GM12878 (cell line): ENCODE results near the gene ATP6V0D1. TPM values are rescaled to one million over a fixed set of nuclear protein-coding genes. Genes with fewer than 3 reads are reported as not detected.

Experiments used
- ATAC-seq: fragments of 200-7000 bp; cut with Tn5 transposase; 3 replicates; pipeline ENCODE4 v1.9.1; 2020; ENCODE audit warnings: mild to moderate bottlenecking, moderate library complexity
- BruUV-seq: library from RNA; stranded (reverse); fragments of 400-500 nt; replicated peaks from 2 replicates; lab custom pipeline; 2021; lab: Mats Ljungman, UMichigan
- CTCF ChIA-PET: fragments of 300-600 bp; sonication (Branson Sonifier 250); formaldehyde crosslinking; extraction: SDS; loops from one replicate; lab custom pipeline; 2021; ENCODE audit warnings: inconsistent platforms; lab: Yijun Ruan, JAX
- POLR2A ChIA-PET: fragments of 350-600 bp; formaldehyde crosslinking; extraction: SDS; loops from one replicate; lab custom pipeline; 2021; ENCODE audit warnings: inconsistent platforms; lab: Charles Lee
- RAD21 ChIA-PET: fragments of 300-600 bp; sonication (Branson Sonifier 250); formaldehyde crosslinking; loops from one replicate; lab custom pipeline; 2023; ENCODE audit warnings: antibody characterized with exemption; ENCODE audit not compliant: unreplicated experiment; lab: Charles Lee
- SMC1A ChIA-PET: fragments of 300-600 bp; sonication (Branson Sonifier 250); formaldehyde crosslinking; loops from one replicate; lab custom pipeline; 2023; ENCODE audit not compliant: unreplicated experiment, uncharacterized antibody; lab: Charles Lee
- DNase-seq: peaks from one replicate; pipeline ENCODE4 v3.0.0-alpha.2; 2011; ENCODE audit warnings: low read depth, low spot score
- FAIRE-seq: peaks from 3 replicates; lab custom pipeline; 2011; peaks lifted over from hg19 to GRCh38; lab: Jason Lieb, UNC
- H2AFZ ChIP-seq: 2 replicates; pipeline ENCODE4 v1.6.0; 2011; ENCODE audit warnings: low read depth, low read length, control low read depth; ENCODE audit not compliant: control insufficient read depth
- H3K27ac ChIP-seq: 2 replicates; pipeline ENCODE4 v1.5.1; 2011; ENCODE audit warnings: control low read depth; ENCODE audit not compliant: control insufficient read depth, insufficient read depth
- H3K27me3 ChIP-seq, 2 experiments: replicated peaks in 1 of 2; 2 replicates each; pipeline versions ENCODE4 v1.6.0 to v1.6.1; 2011; ENCODE audit warnings: low read length in 1 of 2; ENCODE audit not compliant: control insufficient read depth in 2 of 2, insufficient read depth in 2 of 2
- H3K36me3 ChIP-seq, 2 experiments: 2 replicates each; pipeline ENCODE4 v1.5.1; 2011; ENCODE audit warnings: low read length in 1 of 2; ENCODE audit not compliant: control insufficient read depth in 2 of 2, insufficient read depth in 2 of 2
- H3K4me1 ChIP-seq: 2 replicates; pipeline ENCODE4 v1.6.1; 2011; ENCODE audit warnings: mild to moderate bottlenecking, low read length, moderate library complexity, mixed read lengths; ENCODE audit not compliant: control insufficient read depth, insufficient read depth
- H3K4me2 ChIP-seq: 2 replicates; pipeline ENCODE4 v1.6.0; 2011; ENCODE audit warnings: control low read depth; ENCODE audit not compliant: control insufficient read depth, insufficient read depth
- H3K4me3 ChIP-seq: fragments of 200-600 bp; sonication (generic); 2 replicates; pipeline ENCODE4 v1.5.1; 2016
- H3K79me2 ChIP-seq: 2 replicates; pipeline ENCODE4 v1.6.0; 2011; ENCODE audit warnings: low read length; ENCODE audit not compliant: control insufficient read depth, insufficient read depth
- H3K9ac ChIP-seq: 2 replicates; pipeline ENCODE4 v1.8.0; 2011; ENCODE audit warnings: low read length, control low read depth, mixed read lengths; ENCODE audit not compliant: control insufficient read depth, insufficient read depth
- H3K9me3 ChIP-seq: replicated peaks from 3 replicates; pipeline ENCODE4 v1.5.1; 2011; ENCODE audit warnings: mild to moderate bottlenecking, low read length; ENCODE audit not compliant: control insufficient read depth, insufficient read depth
- H4K20me1 ChIP-seq: 2 replicates; pipeline ENCODE4 v1.6.0; 2011; ENCODE audit not compliant: control insufficient read depth, insufficient read depth
- BRCA1 ChIP-seq: IDR thresholded peaks from 2 replicates; pipeline ENCODE4 v1.6.1; 2011; ENCODE audit warnings: low read depth, low read length, improper control_type of control experiment
- CBX3 ChIP-seq: fragments of 200-600 bp; sonication (generic); IDR thresholded peaks from 2 replicates; pipeline ENCODE4 v1.6.1; 2016; ENCODE audit warnings: low read depth, borderline replicate concordance
- FOS ChIP-seq: IDR thresholded peaks from 3 replicates; pipeline ENCODE4 v1.6.1; 2011; ENCODE audit warnings: borderline replicate concordance; ENCODE audit not compliant: insufficient read length; ENCODE audit errors: extremely low read depth
- HDAC6 ChIP-seq: fragments of 200-600 bp; sonication (generic); IDR thresholded peaks from one replicate; pipeline ENCODE4 v1.8.0; 2017; ENCODE audit warnings: antibody characterized with exemption; ENCODE audit not compliant: unreplicated experiment
- JUNB ChIP-seq: IDR thresholded peaks from 2 replicates; pipeline ENCODE4 v1.6.1; 2016; ENCODE audit warnings: antibody characterized with exemption, mild to moderate bottlenecking
- KLF5 ChIP-seq: fragments of 450-650 bp; IDR thresholded peaks from 2 replicates; pipeline ENCODE4 v1.6.1; 2014; ENCODE audit warnings: mild to moderate bottlenecking; ENCODE audit not compliant: partially characterized antibody
- NFXL1 ChIP-seq: fragments of 450-650 bp; IDR thresholded peaks from 2 replicates; pipeline ENCODE4 v1.6.1; 2017; ENCODE audit warnings: antibody characterized with exemption, mild to moderate bottlenecking, borderline replicate concordance
- NR2C2 ChIP-seq: IDR thresholded peaks from 2 replicates; pipeline ENCODE4 v1.6.1; 2011; ENCODE audit warnings: borderline replicate concordance, low read depth; ENCODE audit not compliant: control insufficient read depth, insufficient read length
- WGBS: methylation state at CpG from one replicate; pipeline ENCODE4 v1.1.6; 2016; ENCODE audit warnings: low lambda C conversion rate; ENCODE audit not compliant: insufficient replicate concordance, insufficient coverage; ENCODE audit errors: missing lambda C conversion rate; 5-methylcytosine and 5-hydroxymethylcytosine counted together
- in situ Hi-C: fragments of 300-500 bp; cut with MboI; formaldehyde crosslinking; loops from 9 replicates; pipeline ENCODE4 v1.14.3; 2018; ENCODE audit warnings: mixed read lengths
- intact Hi-C: fragments of 100-400 bp; cut with micrococcal nuclease; formaldehyde crosslinking; loops from one replicate; pipeline ENCODE4 v1.14.2; 2022; ENCODE audit not compliant: unreplicated experiment
- polyA plus RNA-seq, 11 experiments: library from polyadenylated mRNA; depleted of rRNA in 4 of 11; unstranded in 6 of 11; stranded (reverse) in 5 of 11; fragments of >200 nt; fragmentation: Nextera tagmentation in 4 of 11; fragmentation: Illumina TruSeq in 1 of 11; extraction: Ambion mirVana in 4 of 11; extraction: Trizol in 1 of 11; gene quantifications; 1 replicate in 1 of 11; 2 replicates in 10 of 11; pipeline versions ENCODE4 v1.2.1 to v1.2.3, GENCODE V29; 2011 to 2016; ENCODE audit warnings: inconsistent platforms in 2 of 11, missing spikeins in 2 of 11, low read depth in 1 of 11
- total RNA-seq, 4 experiments: library from RNA; depleted of rRNA in 3 of 4; stranded (reverse); fragments of >200 nt in 3 of 4; fragmentation: Illumina TruSeq in 1 of 4; extraction: Trizol in 1 of 4; gene quantifications; 2 replicates each; pipeline versions ENCODE4 v1.2.1 to v1.2.3, GENCODE V29; 2013 to 2021
- TF ChIP-seq, protein P1 (sequence below): IDR thresholded peaks from 2 replicates; pipeline ENCODE4 v1.6.1; 2012; ENCODE audit warnings: low read length, inconsistent platforms
- TF ChIP-seq, protein P2 (sequence below): fragments of 450-650 bp; IDR thresholded peaks from 2 replicates; pipeline ENCODE4 v1.6.1; 2018; ENCODE audit warnings: borderline replicate concordance, mild to moderate bottlenecking; ENCODE audit not compliant: partially characterized antibody
- TF ChIP-seq, protein P3 (sequence below): IDR thresholded peaks from 2 replicates; pipeline ENCODE4 v1.6.1; 2012; ENCODE audit warnings: improper control_type of control experiment, low read depth, low read length; ENCODE audit not compliant: insufficient replicate concordance
- TF ChIP-seq, protein P4 (sequence below): fragments of 450-650 bp; IDR thresholded peaks from 2 replicates; pipeline ENCODE4 v1.6.1; 2017; ENCODE audit warnings: mild to moderate bottlenecking

Gene ATP6V0D1
- total and polyA plus RNA-seq, 10 of the 15 experiments (the other 5 are each of a cell fraction or from before 2014, with no cell fraction given) = 28.1 to 141 (median 70.3) TPM

DNA sequence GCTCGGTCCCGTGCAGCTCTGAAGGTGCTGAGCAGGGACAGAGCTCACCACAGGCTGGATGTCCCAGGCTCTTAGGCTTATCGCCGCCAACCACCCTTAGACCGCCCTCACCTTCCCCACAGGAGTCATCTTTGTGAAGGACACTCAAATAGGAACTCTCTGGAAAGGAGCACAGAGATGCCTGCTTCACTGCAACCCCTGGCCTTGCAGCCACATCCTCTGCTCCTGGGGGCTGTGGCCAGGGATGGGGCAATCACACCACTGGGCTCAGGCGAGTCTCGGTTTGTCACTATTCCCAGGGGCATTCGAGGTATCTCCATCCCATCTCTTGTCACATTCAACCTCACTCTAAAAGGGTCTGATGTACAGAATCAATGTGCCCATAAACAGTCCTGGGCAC is 75.6 kb downstream of the ATP6V0D1 start:
- no peak overlapping the region for H3K4me3 ChIP-seq
- 41% methylated on average over 8 of the region's 8 CpGs for WGBS
- in situ Hi-C loops = loop anchor here (25.0 kb wide), 1 partner anchor 418 kb away; the partner anchor contains the start of gene CES4A
- no peaks in the 10 kb centered on the region; a peak in 1 of 4 replicates for H3K27me3 ChIP-seq
- H3K36me3 ChIP-seq = no peaks in the 10 kb centered on the region
- H3K4me2 ChIP-seq = no peak overlapping the region
- no peak overlapping the region for H3K9ac ChIP-seq
- no peak for DNase-seq
- H3K9me3 ChIP-seq = no peaks in the 10 kb centered on the region
- no peaks in the 10 kb centered on the region for H4K20me1 ChIP-seq
- no peaks in the 10 kb centered on the region for H3K4me1 ChIP-seq
- ChIA-PET SMC1A (no interaction called here), CTCF (no interaction called here), POLR2A (no interaction called here), RAD21 (no interaction called here)
- no TSS peak for BruUV-seq
- no peak overlapping the region for H2AFZ ChIP-seq
- ATAC-seq = no peak
- no peaks in the 10 kb centered on the region for H3K79me2 ChIP-seq
- H3K27ac ChIP-seq = no peak overlapping the region
- intact Hi-C loops = no loop called here
- FAIRE-seq = no peak
- TF ChIP-seq NR2C2 (no peak), KLF5 (no peak), HDAC6 (no peak), BRCA1 (no peak), CBX3 (no peak), FOS (no peak), NFXL1 (no peak), JUNB (no peak)
- TF ChIP-seq, protein P1, sequence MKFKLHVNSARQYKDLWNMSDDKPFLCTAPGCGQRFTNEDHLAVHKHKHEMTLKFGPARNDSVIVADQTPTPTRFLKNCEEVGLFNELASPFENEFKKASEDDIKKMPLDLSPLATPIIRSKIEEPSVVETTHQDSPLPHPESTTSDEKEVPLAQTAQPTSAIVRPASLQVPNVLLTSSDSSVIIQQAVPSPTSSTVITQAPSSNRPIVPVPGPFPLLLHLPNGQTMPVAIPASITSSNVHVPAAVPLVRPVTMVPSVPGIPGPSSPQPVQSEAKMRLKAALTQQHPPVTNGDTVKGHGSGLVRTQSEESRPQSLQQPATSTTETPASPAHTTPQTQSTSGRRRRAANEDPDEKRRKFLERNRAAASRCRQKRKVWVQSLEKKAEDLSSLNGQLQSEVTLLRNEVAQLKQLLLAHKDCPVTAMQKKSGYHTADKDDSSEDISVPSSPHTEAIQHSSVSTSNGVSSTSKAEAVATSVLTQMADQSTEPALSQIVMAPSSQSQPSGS = no peak
- TF ChIP-seq, protein P2, sequence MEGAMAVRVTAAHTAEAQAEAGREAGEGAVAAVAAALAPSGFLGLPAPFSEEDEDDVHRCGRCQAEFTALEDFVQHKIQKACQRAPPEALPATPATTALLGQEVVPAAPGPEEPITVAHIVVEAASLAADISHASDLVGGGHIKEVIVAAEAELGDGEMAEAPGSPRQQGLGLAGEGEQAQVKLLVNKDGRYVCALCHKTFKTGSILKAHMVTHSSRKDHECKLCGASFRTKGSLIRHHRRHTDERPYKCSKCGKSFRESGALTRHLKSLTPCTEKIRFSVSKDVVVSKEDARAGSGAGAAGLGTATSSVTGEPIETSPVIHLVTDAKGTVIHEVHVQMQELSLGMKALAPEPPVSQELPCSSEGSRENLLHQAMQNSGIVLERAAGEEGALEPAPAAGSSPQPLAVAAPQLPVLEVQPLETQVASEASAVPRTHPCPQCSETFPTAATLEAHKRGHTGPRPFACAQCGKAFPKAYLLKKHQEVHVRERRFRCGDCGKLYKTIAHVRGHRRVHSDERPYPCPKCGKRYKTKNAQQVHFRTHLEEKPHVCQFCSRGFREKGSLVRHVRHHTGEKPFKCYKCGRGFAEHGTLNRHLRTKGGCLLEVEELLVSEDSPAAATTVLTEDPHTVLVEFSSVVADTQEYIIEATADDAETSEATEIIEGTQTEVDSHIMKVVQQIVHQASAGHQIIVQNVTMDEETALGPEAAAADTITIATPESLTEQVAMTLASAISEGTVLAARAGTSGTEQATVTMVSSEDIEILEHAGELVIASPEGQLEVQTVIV = no peak
- TF ChIP-seq, protein P3, sequence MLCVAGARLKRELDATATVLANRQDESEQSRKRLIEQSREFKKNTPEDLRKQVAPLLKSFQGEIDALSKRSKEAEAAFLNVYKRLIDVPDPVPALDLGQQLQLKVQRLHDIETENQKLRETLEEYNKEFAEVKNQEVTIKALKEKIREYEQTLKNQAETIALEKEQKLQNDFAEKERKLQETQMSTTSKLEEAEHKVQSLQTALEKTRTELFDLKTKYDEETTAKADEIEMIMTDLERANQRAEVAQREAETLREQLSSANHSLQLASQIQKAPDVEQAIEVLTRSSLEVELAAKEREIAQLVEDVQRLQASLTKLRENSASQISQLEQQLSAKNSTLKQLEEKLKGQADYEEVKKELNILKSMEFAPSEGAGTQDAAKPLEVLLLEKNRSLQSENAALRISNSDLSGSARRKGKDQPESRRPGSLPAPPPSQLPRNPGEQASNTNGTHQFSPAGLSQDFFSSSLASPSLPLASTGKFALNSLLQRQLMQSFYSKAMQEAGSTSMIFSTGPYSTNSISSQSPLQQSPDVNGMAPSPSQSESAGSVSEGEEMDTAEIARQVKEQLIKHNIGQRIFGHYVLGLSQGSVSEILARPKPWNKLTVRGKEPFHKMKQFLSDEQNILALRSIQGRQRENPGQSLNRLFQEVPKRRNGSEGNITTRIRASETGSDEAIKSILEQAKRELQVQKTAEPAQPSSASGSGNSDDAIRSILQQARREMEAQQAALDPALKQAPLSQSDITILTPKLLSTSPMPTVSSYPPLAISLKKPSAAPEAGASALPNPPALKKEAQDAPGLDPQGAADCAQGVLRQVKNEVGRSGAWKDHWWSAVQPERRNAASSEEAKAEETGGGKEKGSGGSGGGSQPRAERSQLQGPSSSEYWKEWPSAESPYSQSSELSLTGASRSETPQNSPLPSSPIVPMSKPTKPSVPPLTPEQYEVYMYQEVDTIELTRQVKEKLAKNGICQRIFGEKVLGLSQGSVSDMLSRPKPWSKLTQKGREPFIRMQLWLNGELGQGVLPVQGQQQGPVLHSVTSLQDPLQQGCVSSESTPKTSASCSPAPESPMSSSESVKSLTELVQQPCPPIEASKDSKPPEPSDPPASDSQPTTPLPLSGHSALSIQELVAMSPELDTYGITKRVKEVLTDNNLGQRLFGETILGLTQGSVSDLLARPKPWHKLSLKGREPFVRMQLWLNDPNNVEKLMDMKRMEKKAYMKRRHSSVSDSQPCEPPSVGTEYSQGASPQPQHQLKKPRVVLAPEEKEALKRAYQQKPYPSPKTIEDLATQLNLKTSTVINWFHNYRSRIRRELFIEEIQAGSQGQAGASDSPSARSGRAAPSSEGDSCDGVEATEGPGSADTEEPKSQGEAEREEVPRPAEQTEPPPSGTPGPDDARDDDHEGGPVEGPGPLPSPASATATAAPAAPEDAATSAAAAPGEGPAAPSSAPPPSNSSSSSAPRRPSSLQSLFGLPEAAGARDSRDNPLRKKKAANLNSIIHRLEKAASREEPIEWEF = no peak
- TF ChIP-seq, protein P4, sequence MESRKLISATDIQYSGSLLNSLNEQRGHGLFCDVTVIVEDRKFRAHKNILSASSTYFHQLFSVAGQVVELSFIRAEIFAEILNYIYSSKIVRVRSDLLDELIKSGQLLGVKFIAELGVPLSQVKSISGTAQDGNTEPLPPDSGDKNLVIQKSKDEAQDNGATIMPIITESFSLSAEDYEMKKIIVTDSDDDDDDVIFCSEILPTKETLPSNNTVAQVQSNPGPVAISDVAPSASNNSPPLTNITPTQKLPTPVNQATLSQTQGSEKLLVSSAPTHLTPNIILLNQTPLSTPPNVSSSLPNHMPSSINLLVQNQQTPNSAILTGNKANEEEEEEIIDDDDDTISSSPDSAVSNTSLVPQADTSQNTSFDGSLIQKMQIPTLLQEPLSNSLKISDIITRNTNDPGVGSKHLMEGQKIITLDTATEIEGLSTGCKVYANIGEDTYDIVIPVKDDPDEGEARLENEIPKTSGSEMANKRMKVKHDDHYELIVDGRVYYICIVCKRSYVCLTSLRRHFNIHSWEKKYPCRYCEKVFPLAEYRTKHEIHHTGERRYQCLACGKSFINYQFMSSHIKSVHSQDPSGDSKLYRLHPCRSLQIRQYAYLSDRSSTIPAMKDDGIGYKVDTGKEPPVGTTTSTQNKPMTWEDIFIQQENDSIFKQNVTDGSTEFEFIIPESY = no peak
